Mesendoderm (in vitro differentiated cells): ENCODE measurements around the gene NIPBL.
"Not testable (repeated sequence)": the region's sequence is repeated elsewhere in the genome, so short reads cannot be mapped to it uniquely, and the experiment has no call there.

ENCODE experiments used
- DNase-seq: peaks from one replicate; pipeline ENCODE4 v3.0.0; 2013
- H2AK5ac ChIP-seq: 2 replicates; pipeline ENCODE4 v1.6.1; 2013; ENCODE audit warnings: low read length, inconsistent platforms
- H2BK120ac ChIP-seq: 2 replicates; pipeline ENCODE4 v1.6.1; 2013; ENCODE audit warnings: low read depth, mild to moderate bottlenecking, low read length, moderate library complexity, mixed read lengths
- H2BK15ac ChIP-seq: replicated peaks from 2 replicates; pipeline ENCODE4 v1.6.1; 2013; ENCODE audit warnings: low read depth, mild to moderate bottlenecking, moderate library complexity
- H2BK5ac ChIP-seq: 2 replicates; pipeline ENCODE4 v1.6.1; 2013; ENCODE audit warnings: low read length, inconsistent platforms
- H3K18ac ChIP-seq: 2 replicates; pipeline ENCODE4 v1.6.1; 2013; ENCODE audit warnings: mild to moderate bottlenecking, low read length, mixed read lengths
- H3K23ac ChIP-seq: one replicate; pipeline ENCODE4 v1.6.1; 2013; ENCODE audit warnings: low read length
- H3K27ac ChIP-seq: 2 replicates; pipeline ENCODE4 v1.5.1; 2013; ENCODE audit warnings: low read depth, mild to moderate bottlenecking, inconsistent platforms, low read length, moderate library complexity
- H3K27me3 ChIP-seq: 2 replicates; pipeline ENCODE4 v1.6.1; 2013; ENCODE audit warnings: low read length, control low read depth, mild to moderate bottlenecking, inconsistent platforms; ENCODE audit not compliant: insufficient read depth, poor library complexity
- H3K36me3 ChIP-seq: 2 replicates; pipeline ENCODE4 v1.6.1; 2013; ENCODE audit warnings: low read length, inconsistent platforms; ENCODE audit not compliant: control insufficient read depth, insufficient read depth
- H3K4ac ChIP-seq: one replicate; pipeline ENCODE4 v1.6.1; 2013; ENCODE audit warnings: low read depth, mild to moderate bottlenecking, low read length, moderate library complexity
- H3K4me1 ChIP-seq: 2 replicates; pipeline ENCODE4 v1.6.1; 2013; ENCODE audit warnings: low read depth, low read length, inconsistent platforms; ENCODE audit not compliant: control insufficient read depth
- H3K4me2 ChIP-seq: 2 replicates; pipeline ENCODE4 v1.6.1; 2013; ENCODE audit warnings: low read length
- H3K4me3 ChIP-seq: 2 replicates; pipeline ENCODE4 v1.5.1; 2013; ENCODE audit warnings: mild to moderate bottlenecking, low read length
- H3K56ac ChIP-seq: one replicate; pipeline ENCODE4 v1.6.1; 2013; ENCODE audit warnings: low read length
- H3K79me1 ChIP-seq: 2 replicates; pipeline ENCODE4 v1.6.1; 2013; ENCODE audit warnings: low read length, inconsistent platforms
- H3K79me2 ChIP-seq: 2 replicates; pipeline ENCODE4 v1.6.1; 2013; ENCODE audit warnings: mild to moderate bottlenecking, low read length; ENCODE audit not compliant: control insufficient read depth, insufficient read depth
- H3K9ac ChIP-seq: 2 replicates; pipeline ENCODE4 v1.6.1; 2013; ENCODE audit warnings: low read length, inconsistent platforms
- H4K5ac ChIP-seq: one replicate; pipeline ENCODE4 v1.6.1; 2013; ENCODE audit warnings: low read length
- H4K8ac ChIP-seq: one replicate; pipeline ENCODE4 v1.6.1; 2013; ENCODE audit warnings: low read depth, mild to moderate bottlenecking, control low read depth, low read length, moderate library complexity
- WGBS: extraction: QIAGEN DNeasy Blood & Tissue Kit; methylation state at CpG from one replicate; pipeline ENCODE4 v1.1.7; 2013; ENCODE audit warnings: low lambda C conversion rate, missing lambda C conversion rate; ENCODE audit not compliant: insufficient coverage; ENCODE audit errors: extremely low coverage; 5-methylcytosine and 5-hydroxymethylcytosine counted together

Gene NIPBL

DNA sequence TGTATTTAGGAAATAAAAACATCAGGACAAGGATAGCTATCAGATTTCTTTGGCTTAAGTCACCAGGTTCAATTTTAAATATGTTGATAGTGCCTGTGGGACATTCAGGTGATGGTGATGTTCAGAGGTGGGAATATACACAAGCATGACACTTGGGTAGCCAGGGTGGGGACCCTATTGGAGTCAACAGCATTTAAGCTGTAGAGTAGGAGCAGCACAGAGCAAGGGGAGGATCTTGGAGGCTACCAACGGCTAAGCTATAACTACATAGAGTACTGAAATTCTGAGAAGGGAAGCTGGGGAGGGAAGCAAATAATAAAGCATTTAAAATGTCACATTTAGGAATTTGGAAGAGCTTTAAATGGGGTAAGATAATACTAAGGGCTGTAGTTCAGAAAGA lies 194.9 kb downstream of the NIPBL start:
- no CpG with 5 or more reads among the region's 1 CpG for WGBS
- no peak for DNase-seq

DNA sequence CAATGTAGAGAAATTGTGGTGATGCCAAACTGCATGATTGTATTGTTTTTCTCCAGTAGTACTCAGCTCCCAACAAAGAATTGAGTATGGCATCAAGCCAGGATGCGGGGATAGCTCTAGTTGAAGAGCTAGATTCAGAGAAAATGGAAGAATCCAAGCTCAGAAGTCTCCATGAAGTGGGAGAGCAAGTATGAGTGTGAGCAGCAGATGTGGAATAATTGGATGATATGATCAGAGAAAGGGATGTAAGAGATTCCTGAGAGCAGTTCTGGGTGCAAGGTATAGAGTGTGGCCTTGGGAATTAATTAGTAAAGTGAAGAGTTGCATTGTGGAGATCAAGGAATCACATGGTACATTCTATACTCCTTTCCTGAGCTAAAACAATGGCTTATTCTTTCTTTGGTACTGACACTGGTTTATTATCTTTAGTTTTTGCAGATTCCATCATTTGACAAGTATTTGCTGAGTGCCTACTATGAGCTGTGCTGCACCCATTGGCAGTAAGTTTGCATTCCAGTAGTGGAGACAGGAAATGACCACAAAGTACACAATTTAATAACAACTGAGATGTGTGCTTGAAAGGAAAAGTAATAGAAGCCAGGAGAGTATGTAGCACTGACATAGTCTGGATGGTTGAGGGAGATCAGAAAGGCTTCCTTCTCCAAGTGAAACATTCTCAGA lies 195.5 kb downstream of the NIPBL start:
- no peak overlapping the region for H3K4me2 ChIP-seq
- H4K8ac ChIP-seq: no peak overlapping the region
- H3K4ac ChIP-seq: no peak overlapping the region
- no peak overlapping the region for H3K4me3 ChIP-seq
- DNase-seq: no peak
- H3K79me1 ChIP-seq: no peaks in the 10 kb centered on the region
- no peak overlapping the region for H3K9ac ChIP-seq
- H3K56ac ChIP-seq: no peak overlapping the region
- H4K5ac ChIP-seq: no peak overlapping the region
- H2BK5ac ChIP-seq: no peak overlapping the region
- no peaks in the 10 kb centered on the region for H3K79me2 ChIP-seq
- H3K36me3 ChIP-seq: no peaks in the 10 kb centered on the region
- no peak overlapping the region for H3K27ac ChIP-seq
- no peak overlapping the region for H3K18ac ChIP-seq
- no peaks in the 10 kb centered on the region for H3K27me3 ChIP-seq
- H2BK120ac ChIP-seq: no peak overlapping the region
- H3K4me1 ChIP-seq: no peaks in the 10 kb centered on the region
- H3K23ac ChIP-seq: no peak overlapping the region
- no peak overlapping the region for H2AK5ac ChIP-seq
- WGBS: no CpG with 5 or more reads among the region's 1 CpG
- H2BK15ac ChIP-seq: no peak overlapping the region

More for the DNA sequence above, 194.9 kb downstream of the NIPBL start:
- Histone ChIP-seq H2BK5ac (no peak overlapping the region), H3K56ac (no peak overlapping the region), H2BK120ac (no peak overlapping the region), H3K27me3 (no peaks in the 10 kb centered on the region), H3K79me1 (no peaks in the 10 kb centered on the region), H3K18ac (no peak overlapping the region), H3K4ac (no peak overlapping the region), H3K4me3 (no peak overlapping the region), H3K4me1 (no peaks in the 10 kb centered on the region), H2BK15ac (no peak overlapping the region), H3K79me2 (no peaks in the 10 kb centered on the region), H3K23ac (no peak overlapping the region), H3K4me2 (no peak overlapping the region), H2AK5ac (no peak overlapping the region), H3K27ac (no peak overlapping the region), H3K9ac (no peak overlapping the region), H4K8ac (no peak overlapping the region), H4K5ac (no peak overlapping the region), H3K36me3 (no peaks in the 10 kb centered on the region)

GRCh38 chr5:37075399-37075950 lies 198.9 kb downstream of the NIPBL start:
- no peak overlapping the region for H3K4me2 ChIP-seq
- no peak for DNase-seq
- no peak overlapping the region for H3K18ac ChIP-seq
- no peak overlapping the region for H2BK15ac ChIP-seq
- H3K27ac ChIP-seq: no peak overlapping the region
- H3K4me3 ChIP-seq: no peak overlapping the region
- H3K79me2 ChIP-seq: no peaks in the 10 kb centered on the region
- no peaks in the 10 kb centered on the region for H3K27me3 ChIP-seq
- no peak overlapping the region for H3K23ac ChIP-seq
- no peak overlapping the region for H2BK120ac ChIP-seq
- no CpG with 5 or more reads among the region's 3 CpGs for WGBS
- no peaks in the 10 kb centered on the region for H3K4me1 ChIP-seq
- no peak overlapping the region for H4K5ac ChIP-seq
- no peak overlapping the region for H2AK5ac ChIP-seq
- H4K8ac ChIP-seq: no peak overlapping the region
- no peaks in the 10 kb centered on the region for H3K79me1 ChIP-seq
- H3K36me3 ChIP-seq: no peaks in the 10 kb centered on the region
- H3K4ac ChIP-seq: no peak overlapping the region
- no peak overlapping the region for H3K56ac ChIP-seq
- H3K9ac ChIP-seq: no peak overlapping the region
- no peak overlapping the region for H2BK5ac ChIP-seq

- no peak overlapping the region for H4K5ac ChIP-seq
- H3K27ac ChIP-seq: no peak overlapping the region
- H2BK120ac ChIP-seq: no peak overlapping the region
- H3K23ac ChIP-seq: no peak overlapping the region
- no peak overlapping the region for H4K8ac ChIP-seq
- H3K9ac ChIP-seq: no peak overlapping the region
- H3K4me1 ChIP-seq: no peaks in the 10 kb centered on the region
- no peak for DNase-seq
- H3K4me2 ChIP-seq: no peak overlapping the region
- H3K56ac ChIP-seq: no peak overlapping the region
- H2AK5ac ChIP-seq: no peak overlapping the region
- H3K18ac ChIP-seq: no peak overlapping the region
- no peaks in the 10 kb centered on the region for H3K79me1 ChIP-seq
- H2BK5ac ChIP-seq: no peak overlapping the region
- H3K4ac ChIP-seq: no peak overlapping the region
- no peaks in the 10 kb centered on the region for H3K79me2 ChIP-seq
- H3K36me3 ChIP-seq: no peaks in the 10 kb centered on the region
- no peak overlapping the region for H2BK15ac ChIP-seq
- no peak overlapping the region for H3K4me3 ChIP-seq
- no CpG with 5 or more reads among the region's 1 CpG for WGBS
- H3K27me3 ChIP-seq: no peaks in the 10 kb centered on the region
Observed at GRCh38 chr5:37077146-37077545, 200.6 kb downstream of the NIPBL start.

GRCh38 chr5:37080697-37081096 lies 204.1 kb downstream of the NIPBL start:
- DNase-seq: no peak
- no peak overlapping the region for H3K56ac ChIP-seq
- H3K4ac ChIP-seq: no peak overlapping the region
- H3K4me3 ChIP-seq: no peak overlapping the region
- no peak overlapping the region for H4K8ac ChIP-seq
- peaks cover 4% of the 10 kb centered on the region for H3K4me1 ChIP-seq
- H3K9ac ChIP-seq: no peak overlapping the region
- H4K5ac ChIP-seq: no peak overlapping the region
- H3K18ac ChIP-seq: no peak overlapping the region
- H2BK5ac ChIP-seq: no peak overlapping the region
- H3K79me2 ChIP-seq: no peaks in the 10 kb centered on the region
- H3K23ac ChIP-seq: peak overlapping the region; percentile 3
- no peak overlapping the region for H3K27ac ChIP-seq
- H2BK120ac ChIP-seq: no peak overlapping the region
- H3K36me3 ChIP-seq: no peaks in the 10 kb centered on the region
- H3K27me3 ChIP-seq: peaks cover 3% of the 10 kb centered on the region
- no peak overlapping the region for H2BK15ac ChIP-seq
- H3K4me2 ChIP-seq: no peak overlapping the region
- H3K79me1 ChIP-seq: no peaks in the 10 kb centered on the region
- no peak overlapping the region for H2AK5ac ChIP-seq
- no CpG with 5 or more reads among the region's 3 CpGs for WGBS

GRCh38 chr5:37082977-37083376 lies 206.4 kb downstream of the NIPBL start:
- H4K5ac ChIP-seq: not testable (repeated sequence)

More at GRCh38 chr5:37082977-37083376, 206.4 kb downstream of the NIPBL start:
- peak; percentile 43 for DNase-seq
- not testable (repeated sequence) for H3K27me3 ChIP-seq, H2BK15ac ChIP-seq, H3K79me2 ChIP-seq, H3K79me1 ChIP-seq, H3K4me2 ChIP-seq, H2AK5ac ChIP-seq, H3K4me1 ChIP-seq, H2BK5ac ChIP-seq, H3K9ac ChIP-seq, H3K56ac ChIP-seq, H3K23ac ChIP-seq, H3K4me3 ChIP-seq, H3K27ac ChIP-seq, H4K8ac ChIP-seq, H3K36me3 ChIP-seq, H2BK120ac ChIP-seq
- WGBS: no CpG with 5 or more reads among the region's 2 CpGs
- Histone ChIP-seq H3K18ac (peak overlapping the region; percentile 39), H3K4ac (peak overlapping the region; percentile 36)
